ENCODE measurements around the gene LRBA.
A peak's percentile ranks its signal among the peaks of the same experiment; 100 is the strongest.
"Not testable (repeated sequence)": the region's sequence is repeated elsewhere in the genome, so short reads cannot be mapped to it uniquely, and the experiment has no call there.

The LRBA gene

GRCh38 chr4:151014521-151015458 lies at the start of gene LRBA:
TSS of gene LRBA (minus strand) at chr4:151015284. CDS start at chr4:151014642, 642 bp downstream.
- peak; percentile 81 for DNase-seq (ENCODE audit: low spot score)
- Mint-ChIP-seq H3K36me3 (ENCODE audit: low read depth) (peaks cover 13% of the 10 kb centered on the region), H3K4me3 (peak within 1 kb of the TSS; percentile 100), H3K4me1 (ENCODE audit: low read depth) (peaks cover 22% of the 10 kb centered on the region), H3K27me3 (ENCODE audit: low read depth) (no peaks in the 10 kb centered on the region), H3K27ac (peak within 1 kb of the TSS; percentile 100), H3K9me3 (no peaks in the 10 kb centered on the region)

GRCh38 chr4:151063143-151063542 lies 48.1 kb upstream of the LRBA start:
- H3K4me3 Mint-ChIP-seq; H3K4me1 Mint-ChIP-seq (ENCODE audit: low read depth); H3K27me3 Mint-ChIP-seq (ENCODE audit: low read depth); H3K36me3 Mint-ChIP-seq (ENCODE audit: low read depth); DNase-seq (ENCODE audit: low spot score); H3K27ac Mint-ChIP-seq; H3K9me3 Mint-ChIP-seq: not testable (repeated sequence)

- H3K27ac Mint-ChIP-seq: no peak overlapping the region
- H3K36me3 Mint-ChIP-seq (ENCODE audit: low read depth): no peaks in the 10 kb centered on the region
- DNase-seq (ENCODE audit: low spot score): no peak
- H3K27me3 Mint-ChIP-seq (ENCODE audit: low read depth): no peaks in the 10 kb centered on the region
- no peaks in the 10 kb centered on the region for H3K4me1 Mint-ChIP-seq (ENCODE audit: low read depth)
- H3K4me3 Mint-ChIP-seq: no peak overlapping the region
- H3K9me3 Mint-ChIP-seq: no peaks in the 10 kb centered on the region
Measured at GRCh38 chr4:151055539-151055938, 40.5 kb upstream of the LRBA start.

- Mint-ChIP-seq H3K4me1 (ENCODE audit: low read depth) (no peaks in the 10 kb centered on the region), H3K36me3 (ENCODE audit: low read depth) (no peaks in the 10 kb centered on the region), H3K27me3 (ENCODE audit: low read depth) (no peaks in the 10 kb centered on the region)
Measured at GRCh38 chr4:151052785-151053184, 37.7 kb upstream of the LRBA start.

GRCh38 chr4:151049430-151049884 lies 34.4 kb upstream of the LRBA start:
- no peaks in the 10 kb centered on the region for H3K9me3 Mint-ChIP-seq
- H3K27ac Mint-ChIP-seq: no peak overlapping the region
- no peak for DNase-seq (ENCODE audit: low spot score)
- no peaks in the 10 kb centered on the region for H3K27me3 Mint-ChIP-seq (ENCODE audit: low read depth)
- H3K4me3 Mint-ChIP-seq: no peak overlapping the region
- H3K36me3 Mint-ChIP-seq (ENCODE audit: low read depth): no peaks in the 10 kb centered on the region
- no peaks in the 10 kb centered on the region for H3K4me1 Mint-ChIP-seq (ENCODE audit: low read depth)

More at GRCh38 chr4:151052785-151053184, 37.7 kb upstream of the LRBA start:
- DNase-seq (ENCODE audit: low spot score): no peak
- Mint-ChIP-seq H3K9me3 (no peaks in the 10 kb centered on the region), H3K27ac (no peak overlapping the region), H3K4me3 (no peak overlapping the region)

GRCh38 chr4:151048913-151049312 lies 33.8 kb upstream of the LRBA start:
- Mint-ChIP-seq H3K4me1 (ENCODE audit: low read depth) (no peaks in the 10 kb centered on the region), H3K4me3 (no peak overlapping the region), H3K27ac (no peak overlapping the region), H3K9me3 (no peaks in the 10 kb centered on the region), H3K36me3 (ENCODE audit: low read depth) (no peaks in the 10 kb centered on the region), H3K27me3 (ENCODE audit: low read depth) (no peaks in the 10 kb centered on the region)
- DNase-seq (ENCODE audit: low spot score): no peak

GRCh38 chr4:151046609-151047008 lies 31.5 kb upstream of the LRBA start:
- Mint-ChIP-seq H3K27me3 (ENCODE audit: low read depth) (no peaks in the 10 kb centered on the region), H3K4me3 (no peak overlapping the region), H3K9me3 (no peaks in the 10 kb centered on the region), H3K27ac (no peak overlapping the region), H3K4me1 (ENCODE audit: low read depth) (no peaks in the 10 kb centered on the region), H3K36me3 (ENCODE audit: low read depth) (no peaks in the 10 kb centered on the region)
- no peak for DNase-seq (ENCODE audit: low spot score)

GRCh38 chr4:151045907-151046306 lies 30.8 kb upstream of the LRBA start:
- Mint-ChIP-seq H3K9me3 (no peaks in the 10 kb centered on the region), H3K4me3 (no peak overlapping the region), H3K27ac (no peak overlapping the region), H3K4me1 (ENCODE audit: low read depth) (no peaks in the 10 kb centered on the region), H3K27me3 (ENCODE audit: low read depth) (no peaks in the 10 kb centered on the region), H3K36me3 (ENCODE audit: low read depth) (no peaks in the 10 kb centered on the region)
- DNase-seq (ENCODE audit: low spot score): no peak

GRCh38 chr4:151043803-151044515 lies 28.9 kb upstream of the LRBA start:
- H3K27ac Mint-ChIP-seq: no peak overlapping the region
- DNase-seq (ENCODE audit: low spot score): no peak
- no peaks in the 10 kb centered on the region for H3K4me1 Mint-ChIP-seq (ENCODE audit: low read depth)
- H3K4me3 Mint-ChIP-seq: no peak overlapping the region
- no peaks in the 10 kb centered on the region for H3K27me3 Mint-ChIP-seq (ENCODE audit: low read depth)
- no peaks in the 10 kb centered on the region for H3K9me3 Mint-ChIP-seq
- no peaks in the 10 kb centered on the region for H3K36me3 Mint-ChIP-seq (ENCODE audit: low read depth)

- Mint-ChIP-seq H3K9me3 (no peaks in the 10 kb centered on the region), H3K4me1 (ENCODE audit: low read depth) (peaks cover 2% of the 10 kb centered on the region), H3K4me3 (no peak overlapping the region), H3K27me3 (ENCODE audit: low read depth) (no peaks in the 10 kb centered on the region), H3K27ac (no peak overlapping the region), H3K36me3 (ENCODE audit: low read depth) (no peaks in the 10 kb centered on the region)
- DNase-seq (ENCODE audit: low spot score): no peak
Measured at GRCh38 chr4:151039733-151040132, 24.6 kb upstream of the LRBA start.

- no peak for DNase-seq (ENCODE audit: low spot score)
- H3K4me1 Mint-ChIP-seq (ENCODE audit: low read depth): peaks cover 2% of the 10 kb centered on the region
- H3K27ac Mint-ChIP-seq: no peak overlapping the region
- no peaks in the 10 kb centered on the region for H3K27me3 Mint-ChIP-seq (ENCODE audit: low read depth)
- H3K9me3 Mint-ChIP-seq: no peaks in the 10 kb centered on the region
- no peak overlapping the region for H3K4me3 Mint-ChIP-seq
- no peaks in the 10 kb centered on the region for H3K36me3 Mint-ChIP-seq (ENCODE audit: low read depth)
Measured at GRCh38 chr4:151038452-151039157, 23.5 kb upstream of the LRBA start.

- Mint-ChIP-seq H3K4me3 (no peak overlapping the region), H3K9me3 (no peaks in the 10 kb centered on the region), H3K4me1 (ENCODE audit: low read depth) (peaks cover 9% of the 10 kb centered on the region), H3K27me3 (ENCODE audit: low read depth) (no peaks in the 10 kb centered on the region), H3K27ac (no peak overlapping the region), H3K36me3 (ENCODE audit: low read depth) (no peaks in the 10 kb centered on the region)
- DNase-seq (ENCODE audit: low spot score): no peak
Measured at GRCh38 chr4:151035911-151036310, 20.8 kb upstream of the LRBA start.

- no peaks in the 10 kb centered on the region for H3K9me3 Mint-ChIP-seq
Measured at GRCh38 chr4:151035328-151035727, 20.2 kb upstream of the LRBA start.

GRCh38 chr4:151034829-151035228 lies 19.7 kb upstream of the LRBA start:
- Mint-ChIP-seq H3K9me3 (no peaks in the 10 kb centered on the region), H3K4me1 (ENCODE audit: low read depth) (peaks cover 15% of the 10 kb centered on the region), H3K36me3 (ENCODE audit: low read depth) (no peaks in the 10 kb centered on the region), H3K27ac (no peak overlapping the region), H3K4me3 (no peak overlapping the region), H3K27me3 (ENCODE audit: low read depth) (no peaks in the 10 kb centered on the region)
- no peak for DNase-seq (ENCODE audit: low spot score)

More at GRCh38 chr4:151035328-151035727, 20.2 kb upstream of the LRBA start:
- H3K27me3 Mint-ChIP-seq (ENCODE audit: low read depth): no peaks in the 10 kb centered on the region
- no peak overlapping the region for H3K4me3 Mint-ChIP-seq
- peaks cover 11% of the 10 kb centered on the region for H3K4me1 Mint-ChIP-seq (ENCODE audit: low read depth)
- no peak overlapping the region for H3K27ac Mint-ChIP-seq
- DNase-seq (ENCODE audit: low spot score): no peak
- H3K36me3 Mint-ChIP-seq (ENCODE audit: low read depth): no peaks in the 10 kb centered on the region
